MM.1S (cell line): ENCODE data around the gene PPP1R3E.

ENCODE experiments used
- DNase-seq: peaks from one replicate; pipeline ENCODE4 v3.0.0-alpha.2; 2015
- H2AFZ ChIP-seq: fragments of 300-600 bp; sonication (generic); 2 replicates; pipeline ENCODE4 v1.6.0; 2016; ENCODE audit warnings: antibody characterized with exemption, low read length
- H3F3A ChIP-seq: fragments of 300-600 bp; sonication (generic); 2 replicates; pipeline ENCODE4 v1.6.1; 2016; ENCODE audit warnings: mild to moderate bottlenecking, antibody characterized with exemption, low read length, moderate library complexity, mixed read lengths; ENCODE audit not compliant: insufficient read depth
- H3K27ac ChIP-seq: fragments of 300-600 bp; sonication (generic); 2 replicates; pipeline ENCODE4 v1.5.1; 2016; ENCODE audit warnings: mild to moderate bottlenecking, low read length
- H3K27me3 ChIP-seq: fragments of 300-600 bp; sonication (generic); replicated peaks from 2 replicates; pipeline ENCODE4 v1.6.0; 2016; ENCODE audit warnings: low read length; ENCODE audit not compliant: insufficient read depth
- H3K36me3 ChIP-seq: fragments of 300-600 bp; sonication (generic); replicated peaks from 2 replicates; pipeline ENCODE4 v1.6.1; 2016; ENCODE audit warnings: mild to moderate bottlenecking, low read length, mixed read lengths; ENCODE audit not compliant: insufficient read depth
- H3K4me1 ChIP-seq: fragments of 300-600 bp; sonication (generic); 2 replicates; pipeline ENCODE4 v1.6.1; 2016; ENCODE audit warnings: low read length, mixed read lengths
- H3K4me2 ChIP-seq: fragments of 300-600 bp; sonication (generic); 2 replicates; pipeline ENCODE4 v1.6.0; 2016; ENCODE audit warnings: low read depth, low read length
- H3K4me3 ChIP-seq: fragments of 300-600 bp; sonication (generic); 2 replicates; pipeline ENCODE4 v1.5.1; 2016; ENCODE audit warnings: low read length, mixed read lengths
- H3K79me2 ChIP-seq: fragments of 300-600 bp; sonication (generic); 2 replicates; pipeline ENCODE4 v1.6.1; 2016; ENCODE audit warnings: mixed run types, low read length, mixed read lengths
- H3K9ac ChIP-seq: fragments of 300-600 bp; sonication (generic); 2 replicates; pipeline ENCODE4 v1.6.1; 2016; ENCODE audit warnings: low read length, mixed read lengths
- H3K9me2 ChIP-seq: fragments of 300-600 bp; sonication (generic); replicated peaks from 2 replicates; pipeline ENCODE4 v1.6.1; 2016; ENCODE audit warnings: mild to moderate bottlenecking, low read length, mixed read lengths; ENCODE audit not compliant: insufficient read depth
- H3K9me3 ChIP-seq: fragments of 300-600 bp; sonication (generic); replicated peaks from 2 replicates; pipeline ENCODE4 v1.6.1; 2016; ENCODE audit warnings: mild to moderate bottlenecking, low read length, mixed read lengths; ENCODE audit not compliant: insufficient read depth
- H4K20me1 ChIP-seq: fragments of 300-600 bp; sonication (generic); 2 replicates; pipeline ENCODE4 v1.6.1; 2016; ENCODE audit warnings: mild to moderate bottlenecking, low read length, moderate library complexity, mixed read lengths; ENCODE audit not compliant: insufficient read depth
- EZH2 ChIP-seq: fragments of 300-600 bp; sonication (generic); optimal IDR thresholded peaks from 2 replicates; pipeline ENCODE3; 2017; ENCODE audit warnings: low read depth, mild to moderate bottlenecking, antibody characterized with exemption, low read length, mixed read lengths
- EZH2phosphoT487 ChIP-seq: fragments of 300-600 bp; sonication (generic); IDR thresholded peaks from 2 replicates; pipeline ENCODE4 v1.6.1; 2018; ENCODE audit warnings: antibody characterized with exemption, low read length
- TF ChIP-seq, protein P1 (sequence below): fragments of 300-600 bp; sonication (generic); IDR thresholded peaks from 2 replicates; pipeline ENCODE4 v1.5.1; 2016; ENCODE audit warnings: antibody characterized with exemption, low read length, mixed read lengths

PPP1R3E gene

GRCh38 chr14:23306412-23307145 lies 3.9 kb upstream of the PPP1R3E start, which contains the start of gene BCL2L2:
BCL2L2 (plus strand) TSS chr14:23306833; CDS start chr14:23307768, 935 bp downstream.
- Histone ChIP-seq H3K9ac (no peak within 1 kb of the TSS), H3K79me2 (no peaks in the 10 kb centered on the region), H3K27ac (no peak within 1 kb of the TSS), H3K27me3 (no peaks in the 10 kb centered on the region), H3K4me1 (no peaks in the 10 kb centered on the region), H2AFZ (no peak within 1 kb of the TSS), H3F3A (peaks cover 8% of the 10 kb centered on the region), H3K36me3 (no peaks in the 10 kb centered on the region), H3K9me3 (no peaks in the 10 kb centered on the region), H3K4me2 (no peak within 1 kb of the TSS), H4K20me1 (no peaks in the 10 kb centered on the region), H3K4me3 (no peak within 1 kb of the TSS), H3K9me2 (no peaks in the 10 kb centered on the region)
- TF ChIP-seq, protein P1, sequence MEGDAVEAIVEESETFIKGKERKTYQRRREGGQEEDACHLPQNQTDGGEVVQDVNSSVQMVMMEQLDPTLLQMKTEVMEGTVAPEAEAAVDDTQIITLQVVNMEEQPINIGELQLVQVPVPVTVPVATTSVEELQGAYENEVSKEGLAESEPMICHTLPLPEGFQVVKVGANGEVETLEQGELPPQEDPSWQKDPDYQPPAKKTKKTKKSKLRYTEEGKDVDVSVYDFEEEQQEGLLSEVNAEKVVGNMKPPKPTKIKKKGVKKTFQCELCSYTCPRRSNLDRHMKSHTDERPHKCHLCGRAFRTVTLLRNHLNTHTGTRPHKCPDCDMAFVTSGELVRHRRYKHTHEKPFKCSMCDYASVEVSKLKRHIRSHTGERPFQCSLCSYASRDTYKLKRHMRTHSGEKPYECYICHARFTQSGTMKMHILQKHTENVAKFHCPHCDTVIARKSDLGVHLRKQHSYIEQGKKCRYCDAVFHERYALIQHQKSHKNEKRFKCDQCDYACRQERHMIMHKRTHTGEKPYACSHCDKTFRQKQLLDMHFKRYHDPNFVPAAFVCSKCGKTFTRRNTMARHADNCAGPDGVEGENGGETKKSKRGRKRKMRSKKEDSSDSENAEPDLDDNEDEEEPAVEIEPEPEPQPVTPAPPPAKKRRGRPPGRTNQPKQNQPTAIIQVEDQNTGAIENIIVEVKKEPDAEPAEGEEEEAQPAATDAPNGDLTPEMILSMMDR: no peak
- TF ChIP-seq EZH2phosphoT487: no peak
- no peak for TF ChIP-seq EZH2
- DNase-seq: no peak

- Histone ChIP-seq H3K9ac (peak overlapping the region; percentile 91), H3K79me2 (peaks cover 5% of the 10 kb centered on the region; the same call in 1 of the 2 replicates), H4K20me1 (no peaks in the 10 kb centered on the region)
Observed at GRCh38 chr14:23301969-23302289, 730 bp downstream of the PPP1R3E start.

DNA sequence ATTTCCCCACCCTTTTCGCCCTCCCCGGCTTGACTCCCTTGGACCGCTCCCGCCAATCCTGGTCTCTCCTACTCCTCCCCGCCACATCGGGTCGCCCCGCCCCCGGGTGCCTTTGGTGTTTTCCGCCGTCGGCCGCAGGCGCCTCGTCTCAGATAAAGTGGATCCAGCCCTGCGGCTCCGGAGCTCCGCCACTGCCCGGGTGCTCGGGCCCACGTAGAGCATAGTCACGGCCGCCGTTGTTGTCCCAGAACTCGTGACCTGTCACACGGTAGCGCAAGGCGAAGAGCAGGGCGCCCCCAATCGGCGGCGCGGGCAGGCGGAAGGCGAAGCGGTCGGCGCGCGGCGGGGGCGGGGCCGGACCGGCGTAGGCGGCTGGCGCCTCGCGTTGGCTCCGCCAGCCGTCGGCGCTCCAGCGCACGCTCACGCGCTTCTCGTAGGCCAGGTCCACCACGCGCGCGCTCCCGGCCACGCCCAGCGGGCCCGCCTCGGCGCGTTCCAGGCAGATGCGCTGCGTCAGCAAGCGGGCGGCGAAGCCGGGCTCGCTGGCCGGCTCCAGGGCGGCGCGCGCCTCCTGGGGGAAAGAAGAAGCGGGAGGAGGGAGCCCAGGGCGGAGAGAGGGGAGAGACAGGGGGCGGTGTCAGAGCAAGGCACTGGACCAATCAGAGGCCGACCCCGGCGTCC lies 1.2 kb downstream of the PPP1R3E start:
- Histone ChIP-seq H3K27me3 (no peaks in the 10 kb centered on the region), H3K27ac (peak overlapping the region; percentile 91), H2AFZ (peak overlapping the region; percentile 65; the same call in 1 of the 2 replicates), H3F3A (peaks cover 8% of the 10 kb centered on the region), H3K79me2 (peaks cover 5% of the 10 kb centered on the region; the same call in 1 of the 2 replicates), H3K9ac (peak overlapping the region; percentile 91), H3K9me3 (no peaks in the 10 kb centered on the region), H3K4me2 (peak overlapping the region; percentile 87), H4K20me1 (no peaks in the 10 kb centered on the region), H3K4me3 (peak overlapping the region; percentile 76), H3K4me1 (no peaks in the 10 kb centered on the region), H3K9me2 (no peaks in the 10 kb centered on the region), H3K36me3 (no peaks in the 10 kb centered on the region)
- DNase-seq: peak; percentile 94
- TF ChIP-seq, protein P1: peak; percentile 45
- TF ChIP-seq EZH2: no peak
- TF ChIP-seq EZH2phosphoT487: no peak

More at GRCh38 chr14:23301969-23302289, 730 bp downstream of the PPP1R3E start:
- Histone ChIP-seq H3K9me3 (no peaks in the 10 kb centered on the region), H3F3A (peaks cover 8% of the 10 kb centered on the region), H3K27ac (peak overlapping the region; percentile 91), H3K4me2 (peak overlapping the region; percentile 87), H3K27me3 (no peaks in the 10 kb centered on the region), H3K4me3 (peak overlapping the region; percentile 76), H3K4me1 (no peaks in the 10 kb centered on the region), H3K9me2 (no peaks in the 10 kb centered on the region), H3K36me3 (no peaks in the 10 kb centered on the region), H2AFZ (peak overlapping the region; percentile 65)
- no peak for DNase-seq
- TF ChIP-seq EZH2phosphoT487 (no peak), EZH2 (no peak)
- TF ChIP-seq, protein P1: no peak
